HG02970 (cell line): ENCODE data around the gene TSPO2.

Experiments
- ATAC-seq: cut with Tn5 transposase; IDR thresholded peaks from one replicate; pipeline ENCODE4 v1.9.1; 2021; ENCODE audit warnings: mild to moderate bottlenecking, moderate library complexity, moderate number of reproducible peaks; ENCODE audit not compliant: unreplicated experiment, low FRiP score

Gene TSPO2

GRCh38 chr6:41025966-41026530 lies 16.2 kb upstream of the TSPO2 start:
- no peak for ATAC-seq

GRCh38 chr6:41027241-41027640 lies 15.0 kb upstream of the TSPO2 start:
- no peak for ATAC-seq

GRCh38 chr6:41027799-41028560 lies 14.3 kb upstream of the TSPO2 start:
- peak; percentile 80 for ATAC-seq

- peak; percentile 23 for ATAC-seq
Measured at GRCh38 chr6:41028561-41029412, 13.5 kb upstream of the TSPO2 start.

- ATAC-seq, result no peak
Measured at GRCh38 chr6:41032830-41033229, 9.4 kb upstream of the TSPO2 start.

GRCh38 chr6:41033776-41034175 lies 8.5 kb upstream of the TSPO2 start:
- no peak for ATAC-seq

- no peak for ATAC-seq
Measured at GRCh38 chr6:41036186-41036585, 6.1 kb upstream of the TSPO2 start.

- ATAC-seq, result no peak
Measured at GRCh38 chr6:41036601-41037000, 5.7 kb upstream of the TSPO2 start.

GRCh38 chr6:41037107-41037900 lies 5.0 kb upstream of the TSPO2 start:
- ATAC-seq, result no peak

GRCh38 chr6:41038205-41038604 lies 4.1 kb upstream of the TSPO2 start:
- no peak for ATAC-seq

- no peak for ATAC-seq
Measured at GRCh38 chr6:41039060-41039998, 2.9 kb upstream of the TSPO2 start, which contains the start of gene UNC5CL. TSS of gene UNC5CL (minus strand) at chr6:41039221. CDS start at chr6:41035074, 4,147 bp downstream.

- ATAC-seq, result no peak
Measured at GRCh38 chr6:41040101-41040939, 1.9 kb upstream of the TSPO2 start.

- ATAC-seq, result no peak
Measured at GRCh38 chr6:41040940-41041536, 1.2 kb upstream of the TSPO2 start.

GRCh38 chr6:41043151-41043550 lies 884 bp downstream of the TSPO2 start:
- ATAC-seq, result no peak

GRCh38 chr6:41045664-41046063 lies 3.4 kb downstream of the TSPO2 start:
- no peak for ATAC-seq

- no peak for ATAC-seq
Measured at GRCh38 chr6:41046084-41046483, 3.8 kb downstream of the TSPO2 start.

GRCh38 chr6:41047306-41047705 lies 5.0 kb downstream of the TSPO2 start:
- no peak for ATAC-seq
